Measurements from ENCODE around the gene USP32. TPM values are rescaled to one million over a fixed set of nuclear protein-coding genes. Genes with fewer than 3 reads are reported as not detected.

The USP32 gene
- polyA plus RNA-seq, 5 donors: 28.0 to 41.0 (median 34.7) TPM

GRCh38 chr17:60157487-60158040, 234.4 kb downstream of the USP32 start:
- no peak for DNase-seq

- no peak for DNase-seq
These were observed 235.2 kb downstream of the USP32 start for GRCh38 chr17:60156746-60157145.

DNA sequence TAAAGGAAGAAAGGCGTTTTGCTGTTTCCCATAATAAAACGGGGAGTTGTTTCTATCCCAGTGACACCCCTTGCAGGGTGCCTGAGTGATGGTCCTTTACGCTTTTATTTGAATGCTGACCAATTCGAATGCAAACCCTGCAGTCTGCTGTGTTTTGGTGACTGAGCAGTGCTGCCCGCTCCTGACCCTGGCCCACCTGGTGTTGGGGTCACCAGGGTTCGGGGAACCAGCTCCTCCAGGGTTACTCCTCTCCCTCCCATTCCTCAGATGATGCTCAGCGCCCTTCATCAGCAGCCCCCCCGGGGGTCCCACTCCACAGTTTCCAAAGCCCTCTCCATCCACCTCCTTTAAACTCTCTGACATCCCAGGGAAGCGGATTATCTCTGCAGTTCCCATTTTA, 236.1 kb downstream of the USP32 start:
- DNase-seq: no peak

GRCh38 chr17:60155427-60155814, 236.5 kb downstream of the USP32 start:
- no peak for DNase-seq

DNA sequence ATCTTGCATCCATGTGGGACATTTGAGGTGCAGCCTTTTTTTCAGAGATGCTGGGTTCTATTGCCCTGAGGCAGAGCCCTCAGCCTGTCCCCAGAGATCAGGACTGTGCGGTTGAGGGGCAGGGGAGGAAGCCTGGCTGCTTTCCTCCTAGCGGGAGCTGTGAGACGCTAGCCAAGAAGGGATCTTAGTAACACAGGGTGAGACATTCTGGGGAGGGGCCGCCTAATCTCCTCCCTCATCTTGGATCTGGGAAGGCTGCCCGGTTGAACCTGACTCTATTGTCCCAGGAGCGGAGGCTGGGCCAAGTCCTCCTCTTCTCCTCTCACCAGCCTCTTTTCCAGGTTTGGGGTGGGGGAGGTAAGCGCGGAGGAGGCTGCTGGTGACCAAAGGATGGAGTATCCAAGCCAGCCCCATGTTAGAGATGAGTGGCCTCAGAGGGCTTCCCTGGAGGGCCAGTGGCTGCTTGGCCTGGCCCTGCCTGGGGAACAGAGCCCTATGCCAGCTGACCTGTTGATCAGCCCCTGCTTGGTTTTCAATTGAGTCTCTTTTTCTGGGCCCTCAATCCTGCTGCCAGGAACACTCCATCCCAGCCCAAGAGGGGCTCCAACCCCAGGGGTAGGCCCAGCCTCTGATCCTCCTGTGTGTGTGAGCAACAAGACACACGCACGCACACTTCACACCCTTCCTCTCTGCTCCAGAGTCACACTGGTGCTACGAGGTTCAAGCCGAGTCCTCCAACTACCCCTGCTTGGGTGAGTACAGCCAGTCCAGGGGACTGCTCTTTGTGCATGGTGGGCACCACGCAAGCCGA, 237.1 kb downstream of the USP32 start:
- no peak for DNase-seq

- no peak for DNase-seq
These were observed 238.1 kb downstream of the USP32 start for GRCh38 chr17:60153606-60154390.

GRCh38 chr17:60151355-60151754, 240.6 kb downstream of the USP32 start:
- DNase-seq: no peak

DNA sequence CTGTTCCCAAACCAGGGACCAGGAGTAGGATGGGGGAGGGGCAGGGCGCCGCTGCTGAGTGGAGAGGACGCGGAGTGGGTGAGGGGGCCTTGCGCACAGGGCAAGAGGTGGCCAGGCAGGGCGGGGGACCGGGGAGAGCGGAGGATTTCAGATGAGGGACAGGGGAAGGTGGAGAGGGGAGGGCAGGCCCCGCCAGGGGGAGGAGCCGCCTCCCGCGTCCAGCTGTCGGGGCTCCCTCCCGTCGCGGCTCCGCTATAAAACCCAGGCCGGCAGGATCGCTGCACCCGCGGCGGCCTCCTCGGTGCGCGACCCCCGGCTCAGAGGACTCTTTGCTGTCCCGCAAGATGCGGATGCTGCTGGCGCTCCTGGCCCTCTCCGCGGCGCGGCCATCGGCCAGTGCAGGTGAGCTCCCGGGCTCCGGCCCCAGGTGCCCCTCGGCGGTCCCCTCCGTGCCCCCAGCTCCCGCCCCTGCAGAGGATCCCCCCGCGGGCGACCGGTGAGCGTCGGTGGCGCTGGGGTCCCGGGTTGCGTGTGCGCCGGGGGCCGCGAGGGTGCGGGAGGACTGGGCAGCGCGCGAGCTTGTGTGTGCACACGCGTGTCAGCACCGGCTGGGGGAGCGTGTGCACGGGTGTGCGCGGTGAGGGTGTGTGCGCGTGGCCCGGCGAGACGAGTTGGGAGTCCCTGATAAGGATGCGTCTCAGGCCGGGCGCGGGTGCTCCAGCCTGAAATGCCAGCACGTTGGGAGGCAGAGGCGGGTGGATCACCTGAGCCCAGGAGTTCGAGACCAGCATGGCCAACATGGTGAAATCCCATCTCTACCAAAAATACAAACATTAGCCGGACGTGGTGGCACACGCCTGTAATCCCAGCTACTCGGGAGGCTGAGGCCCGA, 242.0 kb downstream of the USP32 start, which contains the start of gene CA4:
Gene CA4, plus strand, starts transcription at position 283 of the 892 bp plus-strand sequence. Its CDS starts 62 bp downstream, at position 345.
- no peak for DNase-seq

GRCh38 chr17:60148373-60148772, 243.6 kb downstream of the USP32 start:
- DNase-seq: no peak

DNA sequence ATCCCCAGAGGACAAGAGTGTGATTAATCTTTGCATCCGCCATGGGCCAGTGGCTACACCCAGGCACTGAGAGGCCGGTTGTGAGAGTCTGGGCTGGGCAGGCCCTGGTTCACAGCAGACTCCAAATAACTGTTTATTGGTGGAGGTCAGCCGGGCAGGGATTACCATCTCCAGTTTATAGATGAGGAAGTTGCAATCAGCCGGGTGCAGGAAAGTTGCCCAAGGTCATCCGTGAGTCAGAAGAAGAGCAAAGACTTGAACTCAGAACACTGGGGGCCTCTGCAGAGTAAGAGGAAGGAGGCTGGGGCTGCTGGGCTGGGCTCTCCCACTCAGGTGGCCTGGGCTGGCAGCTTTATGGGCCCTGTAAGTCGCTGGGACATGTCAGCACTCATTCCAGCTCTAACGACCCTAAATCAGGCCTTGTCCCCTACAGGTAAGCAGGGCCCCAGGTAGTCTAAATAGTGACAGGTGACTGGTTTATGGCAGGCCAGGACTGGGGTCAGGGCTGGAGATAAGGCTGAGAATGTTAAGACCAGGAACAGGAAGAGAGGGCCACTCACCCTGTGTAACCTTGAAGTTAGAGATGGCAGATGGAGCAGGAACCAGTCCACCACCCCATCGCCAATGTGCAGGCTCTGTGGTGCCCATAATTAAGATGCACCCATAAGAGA, 244.2 kb downstream of the USP32 start:
- no peak for DNase-seq

DNA sequence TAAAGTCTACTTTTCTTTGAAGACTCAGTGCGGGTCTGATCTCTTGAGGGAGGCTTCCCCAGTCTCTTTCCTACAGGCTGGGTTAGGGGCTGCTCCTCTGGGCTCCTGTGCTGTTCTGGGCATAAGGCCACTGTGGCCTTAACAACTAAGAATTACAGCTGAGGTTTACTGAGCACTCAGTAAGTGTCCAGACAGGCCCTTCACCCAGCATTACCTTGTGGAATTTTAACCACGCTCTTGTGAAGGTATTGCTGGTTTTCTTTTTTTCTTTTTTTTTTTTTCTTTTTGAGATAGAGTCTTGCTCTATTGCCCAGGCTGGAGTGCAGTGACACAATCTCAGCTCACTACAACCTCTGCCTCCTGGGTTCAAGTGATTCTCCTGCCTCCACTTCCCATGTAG, 245.7 kb downstream of the USP32 start:
- no peak for DNase-seq

DNA sequence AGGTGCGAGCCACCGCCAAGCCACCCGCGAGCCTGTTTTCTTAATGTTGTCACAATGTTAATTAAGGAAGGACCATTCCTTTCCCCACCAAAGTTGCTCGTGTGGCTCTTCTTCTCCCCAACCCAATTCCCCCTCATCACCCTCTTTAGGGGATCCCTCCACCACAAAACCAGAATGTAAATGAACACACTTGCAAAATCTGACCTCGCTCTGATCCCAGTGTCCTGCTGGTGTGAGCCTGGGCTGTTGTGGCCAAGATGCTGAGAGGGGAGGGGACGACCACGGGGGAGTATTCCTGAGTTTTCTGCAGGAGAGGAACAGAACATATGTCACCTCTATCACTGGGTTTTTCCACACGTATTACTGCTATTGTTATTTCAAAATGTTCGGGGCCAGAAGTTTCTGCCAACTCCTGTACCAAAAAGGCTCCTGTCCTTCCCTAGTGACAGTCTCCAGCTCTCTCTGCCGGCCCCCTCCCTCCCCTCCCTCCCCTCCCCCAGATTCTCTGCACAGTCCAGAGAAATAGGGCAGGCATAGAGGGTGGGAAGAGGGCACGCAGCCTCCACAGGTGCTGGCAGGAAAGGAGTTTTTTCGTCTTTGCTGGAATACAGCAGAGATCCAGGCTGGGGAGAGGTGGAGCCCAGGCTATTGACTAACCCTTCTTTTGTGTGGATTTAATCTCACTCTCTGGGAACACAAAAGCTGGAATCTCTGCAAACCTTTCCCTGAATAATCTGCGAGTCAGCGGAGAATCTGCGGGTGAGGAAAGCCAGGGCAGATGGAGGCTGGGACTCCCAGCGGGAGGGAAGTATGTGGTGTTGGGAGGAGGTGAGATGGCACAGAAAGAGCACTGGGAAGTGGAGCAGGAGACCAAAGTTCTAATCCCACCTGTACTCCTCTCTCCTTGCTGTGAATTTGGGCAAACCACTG, 246.7 kb downstream of the USP32 start:
- no peak for DNase-seq

DNA sequence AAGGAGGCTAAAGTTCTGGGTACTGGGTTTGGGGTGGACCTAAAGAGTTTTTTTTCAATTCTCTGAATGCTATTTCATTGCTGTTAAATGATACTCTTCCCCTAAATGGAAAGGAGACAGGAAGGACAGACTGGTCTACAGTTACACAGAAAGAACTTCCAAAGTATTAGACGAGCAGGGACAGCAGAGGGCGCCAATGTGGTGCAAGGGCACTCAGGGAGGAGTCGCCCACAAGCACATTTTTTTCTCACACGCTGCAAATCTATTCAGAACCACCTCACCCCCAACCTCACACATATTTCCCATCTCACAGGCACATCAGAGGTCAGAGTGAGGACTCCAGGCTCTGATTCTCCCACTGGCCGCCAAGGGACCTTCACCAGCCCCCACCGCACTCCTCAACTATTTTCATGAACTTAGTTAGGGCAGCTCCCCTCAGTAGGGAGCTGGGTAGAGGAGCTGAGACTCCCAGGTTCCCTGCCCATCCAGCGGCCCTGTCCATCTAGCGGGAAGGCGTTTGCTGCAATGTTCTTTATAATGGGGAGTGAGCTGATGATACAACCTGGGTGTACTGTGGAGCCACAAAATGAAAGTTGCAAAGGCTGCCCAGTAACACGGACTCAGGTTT, 248.9 kb downstream of the USP32 start:
- peak; percentile 65 to 68 for DNase-seq

GRCh38 chr17:60141111-60142018, 250.6 kb downstream of the USP32 start:
- no peak for DNase-seq

DNA sequence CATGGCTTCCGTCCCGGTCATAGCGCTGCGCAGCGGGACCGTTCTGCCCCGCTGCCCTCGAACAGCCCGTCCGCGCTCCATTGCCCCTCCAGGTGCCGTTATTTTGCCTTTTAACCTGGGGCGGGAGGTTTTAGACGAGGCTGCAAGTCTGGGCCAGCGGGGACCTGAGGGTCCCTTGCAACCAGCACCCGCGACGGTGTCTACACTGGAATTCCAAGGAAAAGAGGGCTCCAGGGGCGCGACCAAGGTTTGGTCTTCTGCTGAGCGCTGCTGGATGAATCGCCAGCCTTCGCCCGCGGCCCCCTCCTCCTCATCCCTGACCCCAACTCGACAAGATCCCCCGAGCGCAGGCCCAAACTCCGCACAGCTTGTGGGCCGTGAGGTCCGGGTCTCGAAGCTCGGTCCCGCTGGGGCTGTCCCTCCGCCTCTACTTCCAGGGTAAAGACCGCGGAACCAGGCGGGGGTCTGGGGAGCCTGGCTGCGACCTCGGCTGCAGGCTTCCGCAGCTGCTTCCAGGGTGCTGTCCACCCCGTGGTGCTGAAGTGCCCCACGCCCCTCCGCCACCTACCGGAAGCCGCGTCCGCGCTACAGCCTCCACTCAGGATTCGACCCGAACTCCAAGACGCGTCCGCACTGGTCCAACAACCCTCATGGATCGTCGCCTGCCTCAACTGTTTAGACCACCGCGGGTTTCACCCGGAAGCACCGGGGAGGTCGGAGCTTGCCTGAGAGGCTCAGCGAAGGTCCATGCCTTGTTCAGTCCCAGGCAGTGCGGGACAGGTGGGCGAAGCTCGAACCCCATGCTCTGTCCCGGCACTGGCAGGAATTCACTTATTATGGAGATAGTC, 252.3 kb downstream of the USP32 start:
- peak; percentile 60 to 64 for DNase-seq

- DNase-seq: no peak
These were observed 253.0 kb downstream of the USP32 start for GRCh38 chr17:60138769-60139437.

GRCh38 chr17:60137731-60138130, 254.2 kb downstream of the USP32 start:
- DNase-seq: no peak
